Fibroblast of skin of right biceps (primary cell): ENCODE results near the gene NF2.

Experiments
- DNase-seq: peaks from one replicate; pipeline ENCODE4 v3.0.0-alpha.2; 2013

The NF2 gene

GRCh38 chr22:29633514-29634312 is 30.3 kb downstream of the NF2 start:
- DNase-seq: peak; percentile 40

- DNase-seq: no peak
These were observed 31.4 kb downstream of the NF2 start for GRCh38 chr22:29634847-29635246.

GRCh38 chr22:29635734-29636357 is 32.4 kb downstream of the NF2 start:
- peak; percentile 60 for DNase-seq

- no peak for DNase-seq
These were observed 33.3 kb downstream of the NF2 start for GRCh38 chr22:29636751-29637150.

- DNase-seq: no peak
These were observed 33.7 kb downstream of the NF2 start for GRCh38 chr22:29637181-29637580.

GRCh38 chr22:29638678-29639077 is 35.2 kb downstream of the NF2 start:
- no peak for DNase-seq

- no peak for DNase-seq
These were observed 35.7 kb downstream of the NF2 start for GRCh38 chr22:29639096-29639495.

GRCh38 chr22:29641042-29641699 is 37.7 kb downstream of the NF2 start:
- DNase-seq: peak; percentile 72

- DNase-seq: no peak
These were observed 38.4 kb downstream of the NF2 start for GRCh38 chr22:29641700-29642330.

- DNase-seq: no peak
These were observed 39.3 kb downstream of the NF2 start for GRCh38 chr22:29642694-29643093.

- DNase-seq: no peak
These were observed 44.7 kb downstream of the NF2 start for GRCh38 chr22:29647954-29648737.

GRCh38 chr22:29650370-29650769 is 46.9 kb downstream of the NF2 start:
- DNase-seq: no peak

GRCh38 chr22:29651652-29652051 is 48.2 kb downstream of the NF2 start:
- DNase-seq: no peak

- no peak for DNase-seq
These were observed 51.0 kb downstream of the NF2 start for GRCh38 chr22:29654420-29654819.

GRCh38 chr22:29654882-29655281 is 51.4 kb downstream of the NF2 start:
- no peak for DNase-seq

- no peak for DNase-seq
These were observed 54.7 kb downstream of the NF2 start for GRCh38 chr22:29658176-29658575.

GRCh38 chr22:29660021-29660420 is 56.6 kb downstream of the NF2 start:
- DNase-seq: no peak

- DNase-seq: no peak
These were observed 57.9 kb downstream of the NF2 start for GRCh38 chr22:29661336-29661735.

- peak; percentile 48 for DNase-seq
These were observed 59.9 kb downstream of the NF2 start for GRCh38 chr22:29663180-29663821.

- no peak for DNase-seq
These were observed 62.1 kb downstream of the NF2 start for GRCh38 chr22:29665486-29665885.

GRCh38 chr22:29668673-29669072 is 65.2 kb downstream of the NF2 start:
- DNase-seq: no peak

- no peak for DNase-seq
These were observed 67.2 kb downstream of the NF2 start for GRCh38 chr22:29670626-29671025.
